Mammary epithelial cell (primary cell): Measurements from ENCODE around the gene NRG3.

Source experiments
- CTCF ChIP-seq, 2 donors: IDR thresholded peaks in 1 of 2; conservative IDR thresholded peaks in 1 of 2; 2 replicates each; pipeline ENCODE4 v1.5.1; 2011 to 2012; ENCODE audit warnings: inconsistent platforms in 2 of 2, low read length in 2 of 2, mild to moderate bottlenecking in 2 of 2, control low read depth in 1 of 2, low read depth in 1 of 2; ENCODE audit not compliant: insufficient read depth in 1 of 2; ENCODE audit errors: extremely low read depth in 1 of 2
- EZH2 ChIP-seq: IDR thresholded peaks from 2 replicates; pipeline ENCODE4 v1.6.1; 2012; ENCODE audit warnings: low read length, inconsistent platforms, borderline replicate concordance

DNA sequence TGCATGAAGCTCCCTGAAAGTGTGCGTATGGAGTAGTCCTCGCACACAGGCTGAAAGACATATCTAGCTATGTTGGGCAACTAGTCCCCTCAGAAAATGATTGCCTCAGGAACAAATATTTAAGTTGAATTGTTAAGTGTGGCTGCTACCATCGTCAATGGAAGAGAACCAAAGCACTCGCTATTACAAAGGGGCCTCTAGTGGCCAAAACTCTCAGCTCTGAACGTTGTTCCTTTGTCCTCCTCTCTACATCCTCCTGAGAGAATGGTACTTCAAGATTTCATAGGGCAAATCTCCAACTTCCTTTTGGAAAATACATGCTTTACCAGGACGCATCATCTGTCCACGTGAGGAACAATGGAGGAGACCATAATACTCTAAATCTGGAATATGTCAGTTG lies 209.9 kb downstream of the NRG3 start:
- no peak for TF ChIP-seq CTCF (conservative IDR thresholded peaks at IDR 0.05 in 1 of 2, IDR thresholded peaks at IDR 0.05 in 1 of 2; ENCODE audit: extremely low read depth in 1 of 2, insufficient read depth in 1 of 2, low read depth in 1 of 2, low read length in 2 of 2)
- no peak for TF ChIP-seq EZH2
